ENCODE results near the gene GNB1. TPM values are rescaled to one million over a fixed set of nuclear protein-coding genes. Genes with fewer than 3 reads are reported as not detected.

Gene GNB1
- total RNA-seq, 1 donor from 2014 or later: 327 TPM

- H3K27ac Mint-ChIP-seq: peak overlapping the region; percentile 84
- peak overlapping the region; percentile 50 for H3K4me3 Mint-ChIP-seq (ENCODE audit: low read depth)
These were observed 107.6 kb downstream of the GNB1 start for GRCh38 chr1:1783320-1783719.

GRCh38 chr1:1782399-1783221, 108.3 kb downstream of the GNB1 start:
- H3K27me3 Mint-ChIP-seq: no peaks in the 10 kb centered on the region
- peak overlapping the region; percentile 57 for H3K4me3 Mint-ChIP-seq (ENCODE audit: low read depth)
- H3K36me3 Mint-ChIP-seq (ENCODE audit: insufficient read depth): peaks cover 9% of the 10 kb centered on the region
- H3K9me3 Mint-ChIP-seq (ENCODE audit: low read depth): no peaks in the 10 kb centered on the region
- H3K27ac Mint-ChIP-seq: peak overlapping the region; percentile 84
- TF ChIP-seq, protein P1, sequence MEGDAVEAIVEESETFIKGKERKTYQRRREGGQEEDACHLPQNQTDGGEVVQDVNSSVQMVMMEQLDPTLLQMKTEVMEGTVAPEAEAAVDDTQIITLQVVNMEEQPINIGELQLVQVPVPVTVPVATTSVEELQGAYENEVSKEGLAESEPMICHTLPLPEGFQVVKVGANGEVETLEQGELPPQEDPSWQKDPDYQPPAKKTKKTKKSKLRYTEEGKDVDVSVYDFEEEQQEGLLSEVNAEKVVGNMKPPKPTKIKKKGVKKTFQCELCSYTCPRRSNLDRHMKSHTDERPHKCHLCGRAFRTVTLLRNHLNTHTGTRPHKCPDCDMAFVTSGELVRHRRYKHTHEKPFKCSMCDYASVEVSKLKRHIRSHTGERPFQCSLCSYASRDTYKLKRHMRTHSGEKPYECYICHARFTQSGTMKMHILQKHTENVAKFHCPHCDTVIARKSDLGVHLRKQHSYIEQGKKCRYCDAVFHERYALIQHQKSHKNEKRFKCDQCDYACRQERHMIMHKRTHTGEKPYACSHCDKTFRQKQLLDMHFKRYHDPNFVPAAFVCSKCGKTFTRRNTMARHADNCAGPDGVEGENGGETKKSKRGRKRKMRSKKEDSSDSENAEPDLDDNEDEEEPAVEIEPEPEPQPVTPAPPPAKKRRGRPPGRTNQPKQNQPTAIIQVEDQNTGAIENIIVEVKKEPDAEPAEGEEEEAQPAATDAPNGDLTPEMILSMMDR (IDR thresholded peaks at IDR 0.05; ENCODE audit: unreplicated experiment): no peak
- H3K4me1 Mint-ChIP-seq (ENCODE audit: low read depth): peaks cover 18% of the 10 kb centered on the region
- DNase-seq (ENCODE audit: low spot score, unreplicated experiment): peak; percentile 31

More at GRCh38 chr1:1783320-1783719, 107.6 kb downstream of the GNB1 start:
- no peaks in the 10 kb centered on the region for H3K9me3 Mint-ChIP-seq (ENCODE audit: low read depth)
- no peak for DNase-seq (ENCODE audit: low spot score, unreplicated experiment)
- H3K36me3 Mint-ChIP-seq (ENCODE audit: insufficient read depth): peaks cover 11% of the 10 kb centered on the region
- H3K4me1 Mint-ChIP-seq (ENCODE audit: low read depth): peaks cover 18% of the 10 kb centered on the region
- H3K27me3 Mint-ChIP-seq: no peaks in the 10 kb centered on the region
- TF ChIP-seq, protein P1 (IDR thresholded peaks at IDR 0.05; ENCODE audit: unreplicated experiment): no peak

- TF ChIP-seq, protein P1 (IDR thresholded peaks at IDR 0.05; ENCODE audit: unreplicated experiment): no peak
- H3K36me3 Mint-ChIP-seq (ENCODE audit: insufficient read depth): peaks cover 2% of the 10 kb centered on the region
- H3K9me3 Mint-ChIP-seq (ENCODE audit: low read depth): no peaks in the 10 kb centered on the region
- H3K4me3 Mint-ChIP-seq (ENCODE audit: low read depth): peak overlapping the region; percentile 50
- H3K4me1 Mint-ChIP-seq (ENCODE audit: low read depth): peaks cover 25% of the 10 kb centered on the region
- no peak for DNase-seq (ENCODE audit: low spot score, unreplicated experiment)
- H3K27me3 Mint-ChIP-seq: no peaks in the 10 kb centered on the region
- peak overlapping the region; percentile 45 for H3K27ac Mint-ChIP-seq
These were observed 109.4 kb downstream of the GNB1 start for GRCh38 chr1:1781526-1781903.

DNA sequence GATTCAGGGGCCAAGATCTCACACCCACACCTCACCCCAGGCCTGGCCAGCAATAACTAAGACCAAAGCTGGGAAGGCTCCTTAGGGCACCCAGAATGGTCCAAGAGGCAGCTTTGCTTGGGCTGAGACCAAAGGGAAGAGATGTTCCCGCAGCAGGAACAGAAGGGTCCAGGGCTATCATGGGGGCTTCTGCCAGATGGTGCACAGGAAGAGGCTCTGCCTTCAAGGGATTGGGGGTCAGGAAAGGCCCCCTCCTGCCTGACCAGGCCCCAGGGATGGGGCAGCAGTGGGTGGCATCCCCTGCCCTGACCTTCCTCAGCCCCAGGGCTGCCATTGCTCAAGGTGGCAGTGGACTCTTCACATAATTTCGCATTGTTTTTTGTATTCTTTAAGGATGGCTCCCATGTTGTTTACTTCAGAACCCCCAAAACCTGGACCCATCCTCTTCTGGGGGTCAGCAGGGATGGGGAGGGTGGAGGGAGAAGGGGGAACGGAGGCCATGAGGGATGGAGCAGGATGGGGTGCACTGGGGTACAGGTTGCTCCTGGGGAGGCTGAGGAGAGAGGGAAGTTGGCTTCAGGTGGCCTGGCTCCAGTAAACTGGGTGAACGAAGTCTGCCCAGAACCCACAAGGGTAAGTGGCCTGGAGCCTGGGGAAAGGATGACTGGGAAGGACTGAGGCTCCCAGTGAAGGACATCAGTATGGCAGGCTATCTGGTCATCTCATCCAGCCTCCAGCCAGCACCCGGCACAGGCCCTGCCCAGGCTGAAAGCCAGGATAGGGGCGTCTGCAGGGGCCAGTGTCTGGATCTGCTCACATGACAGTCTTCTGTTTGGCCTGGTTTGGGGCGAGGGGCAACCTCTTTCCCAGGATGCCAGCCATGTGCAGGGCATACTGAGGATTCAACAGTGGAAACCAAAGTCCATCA, 110.0 kb downstream of the GNB1 start:
- H3K27ac Mint-ChIP-seq: peak overlapping the region; percentile 45
- no peak overlapping the region for H3K4me3 Mint-ChIP-seq (ENCODE audit: low read depth)

More for the DNA sequence above, 110.0 kb downstream of the GNB1 start:
- peaks cover 2% of the 10 kb centered on the region for H3K36me3 Mint-ChIP-seq (ENCODE audit: insufficient read depth)
- no peaks in the 10 kb centered on the region for H3K9me3 Mint-ChIP-seq (ENCODE audit: low read depth)
- TF ChIP-seq, protein P1 (IDR thresholded peaks at IDR 0.05; ENCODE audit: unreplicated experiment): no peak
- H3K27me3 Mint-ChIP-seq: no peaks in the 10 kb centered on the region
- peaks cover 30% of the 10 kb centered on the region for H3K4me1 Mint-ChIP-seq (ENCODE audit: low read depth)
- no peak for DNase-seq (ENCODE audit: low spot score, unreplicated experiment)

Measured in progenitor cell of endocrine pancreas (in vitro differentiated cells).